GM18873 (cell line): Measurements from ENCODE around the gene UBXN11.

Source experiments
- ATAC-seq: cut with Tn5 transposase; IDR thresholded peaks from one replicate; pipeline ENCODE4 v1.9.1; 2021; ENCODE audit warnings: mild to moderate bottlenecking, moderate library complexity, moderate number of reproducible peaks; ENCODE audit not compliant: unreplicated experiment, low FRiP score

Gene UBXN11

GRCh38 chr1:26276432-26276838, 30.0 kb downstream of the UBXN11 start:
- no peak for ATAC-seq

GRCh38 chr1:26275580-26276431, 30.6 kb downstream of the UBXN11 start:
- no peak for ATAC-seq

DNA sequence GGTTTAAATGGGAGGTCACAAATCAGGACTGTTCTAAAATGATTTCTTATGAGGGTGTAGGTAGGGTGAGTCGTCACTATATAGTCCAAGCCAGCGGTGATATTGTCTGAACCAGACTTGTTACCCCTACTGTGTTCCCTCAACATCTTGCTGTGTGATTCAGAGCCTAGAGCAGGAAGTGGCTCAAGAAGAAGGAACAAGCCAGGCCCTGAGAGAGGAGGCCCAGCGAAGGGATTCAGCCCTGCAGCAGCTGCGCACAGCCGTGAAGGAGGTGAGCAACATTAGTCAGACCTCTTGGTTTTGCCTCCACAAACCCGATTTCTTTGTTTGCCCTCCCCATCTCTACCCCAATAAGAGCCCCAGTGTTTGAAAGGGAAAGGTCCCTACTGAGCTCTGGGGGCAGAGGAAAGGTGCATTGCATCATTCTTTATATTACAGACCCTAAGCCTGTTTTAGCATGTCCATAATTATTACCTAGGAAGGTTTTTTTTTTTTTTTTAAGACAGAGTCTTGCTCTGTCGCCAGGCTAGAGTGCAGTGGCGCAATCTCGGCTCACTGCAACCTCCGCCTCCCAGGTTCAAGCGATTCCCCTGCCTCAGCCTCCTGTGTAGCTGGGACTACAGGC, 31.5 kb downstream of the UBXN11 start:
- no peak for ATAC-seq

GRCh38 chr1:26269198-26269550, 37.3 kb downstream of the UBXN11 start:
- no peak for ATAC-seq

DNA sequence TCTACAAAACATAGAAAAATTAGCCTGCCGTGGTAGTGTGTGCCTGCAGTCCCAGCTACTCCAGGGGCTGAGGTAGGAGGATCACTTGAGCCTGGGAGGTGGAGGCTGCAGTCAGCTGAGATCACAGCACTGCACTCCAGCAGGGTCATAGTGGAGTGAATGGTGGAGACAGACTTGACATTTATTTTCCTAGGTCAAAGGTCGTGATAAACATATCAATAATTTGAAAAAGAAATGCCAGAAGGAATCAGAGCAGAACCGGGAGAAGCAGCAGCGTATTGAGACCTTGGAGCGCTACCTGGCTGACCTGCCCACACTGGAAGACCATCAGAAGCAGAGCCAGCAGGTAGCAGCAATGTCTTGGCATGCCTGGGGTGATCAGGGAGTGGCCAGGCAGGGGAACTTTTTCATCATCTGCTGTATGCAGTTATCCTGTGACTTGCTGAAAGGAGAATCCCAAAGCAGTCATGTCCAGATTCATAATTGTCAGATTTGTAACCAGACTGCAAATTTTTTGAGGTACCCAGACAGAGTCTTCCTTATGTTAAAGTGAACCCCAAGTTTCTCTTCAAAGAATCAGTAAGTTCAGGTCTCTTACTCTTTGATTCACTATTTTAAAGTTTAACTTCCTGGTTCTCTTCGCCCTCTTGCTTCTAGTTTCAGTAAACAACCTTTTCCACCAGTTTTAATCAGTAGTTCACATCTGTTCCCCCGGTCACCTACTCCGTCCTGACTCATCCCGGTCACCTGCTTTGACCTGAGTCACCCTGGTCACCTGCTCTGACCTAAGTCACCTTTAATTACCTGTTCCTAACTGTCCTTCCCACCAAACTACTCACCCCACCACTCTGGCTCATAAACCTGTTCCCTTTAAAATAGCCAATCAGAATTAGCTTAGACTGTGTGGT, 37.9 kb downstream of the UBXN11 start:
- ATAC-seq: no peak

DNA sequence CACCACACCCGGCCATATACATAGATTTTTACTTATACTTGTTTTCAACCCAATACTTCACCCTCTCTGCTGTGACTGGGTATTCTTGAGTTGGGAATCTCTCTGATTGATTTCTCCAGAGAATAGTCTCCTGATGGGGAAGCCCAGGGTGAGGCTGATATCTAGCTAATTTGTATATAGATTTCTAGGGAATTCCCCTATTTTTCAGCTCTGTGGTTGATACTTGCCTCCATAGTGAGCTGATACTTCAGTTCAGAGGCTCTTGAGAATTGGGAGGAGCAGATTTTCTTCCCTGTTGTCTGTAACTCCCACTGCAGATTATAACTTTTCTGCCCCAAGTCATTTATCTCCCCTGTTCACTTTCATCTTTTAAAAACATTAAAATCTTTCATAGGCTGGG, 41.0 kb downstream of the UBXN11 start:
- no peak for ATAC-seq

GRCh38 chr1:26263212-26263611, 43.2 kb downstream of the UBXN11 start:
- no peak for ATAC-seq

GRCh38 chr1:26259578-26259977, 46.9 kb downstream of the UBXN11 start:
- ATAC-seq: no peak

- no peak for ATAC-seq
Measured at GRCh38 chr1:26259005-26259404, 47.4 kb downstream of the UBXN11 start.

DNA sequence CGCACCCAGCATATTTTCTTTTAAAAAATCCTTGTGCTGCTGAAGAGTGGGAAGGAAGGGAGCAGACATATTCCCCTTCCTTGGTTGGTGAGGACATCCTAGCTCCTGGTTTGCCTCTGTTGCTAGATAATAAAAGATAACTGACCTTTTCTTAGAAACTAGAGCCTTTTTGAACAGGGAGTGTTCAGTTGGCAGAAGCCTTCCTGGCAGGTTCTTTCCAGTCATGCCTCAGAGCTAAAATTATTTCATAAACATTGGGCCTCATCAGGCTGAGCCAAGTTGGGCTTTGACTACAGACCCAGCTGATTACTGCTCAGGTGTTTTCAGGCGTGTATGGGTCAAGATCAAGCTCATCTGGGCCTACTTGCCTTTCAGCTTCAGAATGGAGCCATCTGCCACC, 49.2 kb downstream of the UBXN11 start:
- no peak for ATAC-seq

DNA sequence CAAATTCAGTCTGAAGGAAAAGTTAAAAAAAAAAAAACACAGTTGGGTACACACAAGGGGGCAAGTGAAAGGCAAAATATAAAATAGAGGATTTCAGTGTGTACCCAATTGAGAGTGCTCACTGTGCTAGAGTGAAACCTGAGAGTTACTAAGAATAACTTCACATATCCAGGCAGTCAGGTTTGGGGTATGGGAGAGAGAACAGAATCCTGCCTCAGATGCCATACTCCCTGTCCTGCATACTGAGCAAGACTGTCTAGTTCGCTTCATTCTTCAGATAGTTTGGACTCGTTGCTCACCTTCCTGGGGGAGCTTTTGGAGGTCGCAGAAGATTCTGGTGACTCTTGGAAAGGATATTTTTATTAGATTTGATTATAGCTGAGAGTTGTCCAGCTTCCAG, 52.0 kb downstream of the UBXN11 start:
- no peak for ATAC-seq

DNA sequence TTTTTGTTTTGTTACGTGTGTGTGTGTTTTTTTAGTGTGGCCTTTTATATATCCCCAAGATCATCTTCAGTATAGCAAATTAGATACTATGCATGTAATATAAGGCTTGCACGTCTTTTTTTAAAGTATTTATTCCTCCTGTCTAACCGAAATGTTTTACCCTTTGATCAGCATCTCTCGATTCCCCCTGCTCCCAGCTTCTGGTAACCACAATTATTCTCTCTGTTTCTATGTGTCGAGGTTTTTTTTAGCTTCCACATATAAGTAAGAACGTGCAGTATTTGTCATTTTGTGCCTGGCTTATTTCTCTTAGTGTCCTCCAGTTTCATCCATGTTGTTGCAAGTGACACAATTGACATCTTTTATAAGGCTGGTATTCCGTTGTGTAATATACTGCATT, 53.7 kb downstream of the UBXN11 start:
- ATAC-seq: no peak

DNA sequence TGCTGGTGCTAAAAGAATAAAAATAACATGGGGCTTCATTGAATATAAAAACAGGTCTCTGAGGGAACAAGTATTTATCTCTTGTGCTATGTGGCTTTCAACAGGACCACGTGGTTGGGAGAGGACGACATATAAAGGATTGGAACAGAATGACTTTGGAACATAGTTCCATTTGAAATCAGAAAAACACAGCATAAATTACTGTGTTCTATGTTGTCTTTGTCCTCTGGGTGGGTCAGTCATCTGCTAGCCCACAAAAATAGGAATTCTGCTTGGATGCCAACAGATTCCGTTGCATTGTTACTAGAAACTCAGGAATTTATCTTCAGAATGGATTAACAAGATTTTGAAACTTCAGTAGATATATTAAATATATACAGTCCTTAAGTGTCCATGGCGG, 66.5 kb downstream of the UBXN11 start:
- no peak for ATAC-seq

- ATAC-seq: no peak
Measured at GRCh38 chr1:26237230-26237966, 69.0 kb downstream of the UBXN11 start.

DNA sequence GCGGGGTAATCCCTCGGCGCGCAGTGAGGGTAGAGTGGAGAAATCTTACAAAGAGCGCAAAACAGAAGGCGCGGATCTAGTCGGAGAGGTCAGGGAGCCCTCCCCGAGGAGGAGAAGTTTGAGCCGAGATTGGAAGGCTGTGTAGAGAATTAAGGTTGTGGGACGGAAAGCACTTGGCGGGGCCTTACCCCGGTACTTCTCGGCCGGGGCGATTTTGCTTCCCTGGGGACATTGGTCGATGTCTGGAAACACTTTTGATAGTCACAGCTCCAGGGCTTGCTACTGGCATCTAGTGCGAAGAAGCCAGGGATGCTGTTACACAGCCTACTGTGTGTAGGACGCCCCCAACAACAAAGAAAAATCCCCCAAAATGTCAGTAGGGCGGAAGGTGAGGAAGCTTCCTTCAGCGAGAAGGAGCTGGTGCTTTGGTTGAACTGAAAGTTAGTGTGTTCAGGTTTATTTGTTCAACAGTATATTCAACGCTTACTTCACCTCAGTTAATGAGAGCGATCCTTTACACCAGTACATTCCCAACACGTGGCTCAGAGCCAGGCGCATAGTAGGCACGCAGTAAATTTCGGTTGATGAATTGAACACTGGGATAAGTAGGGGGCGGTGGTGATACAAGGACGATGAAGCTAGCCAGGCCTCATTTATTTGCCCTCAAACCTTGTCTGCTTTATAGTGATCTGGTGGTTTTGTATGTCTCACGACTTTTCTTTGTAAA, 71.6 kb downstream of the UBXN11 start:
- no peak for ATAC-seq

DNA sequence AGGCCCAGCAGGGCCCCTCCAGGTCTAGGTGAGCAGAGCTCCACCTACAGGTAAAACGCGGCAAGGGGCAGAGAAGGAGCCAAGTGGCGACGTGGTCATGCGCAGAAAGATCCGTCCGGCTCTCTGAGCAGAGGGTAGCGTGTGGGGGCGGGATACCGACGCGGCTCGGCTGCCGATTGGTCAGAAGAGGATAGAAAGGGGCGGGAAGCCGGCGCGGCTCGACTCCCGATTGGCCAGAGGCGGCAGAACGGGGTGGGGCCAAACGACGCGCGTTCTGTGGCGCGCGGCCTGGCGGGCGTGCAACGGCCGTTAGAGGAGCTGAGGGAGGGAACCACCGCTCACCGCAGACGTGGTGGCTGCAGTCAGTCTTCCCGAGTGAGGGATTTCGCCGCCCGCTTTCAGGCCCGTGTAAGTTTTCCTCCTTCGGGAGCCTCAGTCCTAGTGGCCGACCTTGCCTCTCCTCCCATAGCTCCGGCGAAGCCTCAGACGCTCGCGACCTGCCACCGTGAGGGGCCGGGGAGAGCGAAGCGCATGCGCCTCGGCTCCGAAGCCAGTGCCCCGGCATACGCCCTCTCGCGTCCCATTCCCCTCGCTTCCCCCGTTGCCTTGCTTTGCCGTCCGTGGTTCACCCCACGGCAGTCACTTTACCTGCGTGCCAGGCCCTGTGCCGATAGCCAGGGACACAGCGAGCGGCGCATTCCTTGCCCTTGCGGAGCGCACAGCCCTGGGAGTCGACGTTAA, 72.4 kb downstream of the UBXN11 start, which contains the start of gene CEP85:
Gene CEP85 (plus strand): TSS at position 298 of the 741 bp plus-strand sequence. CDS start 5,584 bp downstream, outside the sequence.
- ATAC-seq: peak; percentile 80
